Measurements from ENCODE around the gene SHC1.

Gene SHC1

GRCh38 chr1:155000411-155000725 lies 29.8 kb upstream of the SHC1 start:
- no peak for TF ChIP-seq TAF1 (IDR thresholded peaks at IDR 0.05; ENCODE audit: borderline replicate concordance, insufficient read depth, low read length)
- TF ChIP-seq FOXP2 (optimal IDR thresholded peaks at IDR 0.05; ENCODE audit: borderline replicate concordance, extremely low read depth, extremely low read length, insufficient read depth): no peak
- TF ChIP-seq POLR2AphosphoS5 (IDR thresholded peaks at IDR 0.05; ENCODE audit: low read depth, low read length): no peak
- TF ChIP-seq SIN3A (IDR thresholded peaks at IDR 0.05; ENCODE audit: borderline replicate concordance, insufficient read depth, low read length): no peak
- TF ChIP-seq REST (IDR thresholded peaks at IDR 0.05; ENCODE audit: insufficient read depth in 1 of 2, low read depth in 2 of 2, low read length in 2 of 2): no peak

- no peak for TF ChIP-seq REST (IDR thresholded peaks at IDR 0.05; ENCODE audit: insufficient read depth in 1 of 2, low read depth in 2 of 2, low read length in 2 of 2)
- no peak for TF ChIP-seq TAF1 (IDR thresholded peaks at IDR 0.05; ENCODE audit: borderline replicate concordance, insufficient read depth, low read length)
- TF ChIP-seq FOXP2 (optimal IDR thresholded peaks at IDR 0.05; ENCODE audit: borderline replicate concordance, extremely low read depth, extremely low read length, insufficient read depth): no peak
- TF ChIP-seq SIN3A (IDR thresholded peaks at IDR 0.05; ENCODE audit: borderline replicate concordance, insufficient read depth, low read length): no peak
- TF ChIP-seq POLR2AphosphoS5 (IDR thresholded peaks at IDR 0.05; ENCODE audit: low read depth, low read length): no peak
These were observed 29.2 kb upstream of the SHC1 start for GRCh38 chr1:154999571-155000410.

GRCh38 chr1:154998818-154999570 lies 28.4 kb upstream of the SHC1 start:
- no peak for TF ChIP-seq FOXP2 (optimal IDR thresholded peaks at IDR 0.05; ENCODE audit: borderline replicate concordance, extremely low read depth, extremely low read length, insufficient read depth)
- TF ChIP-seq SIN3A (IDR thresholded peaks at IDR 0.05; ENCODE audit: borderline replicate concordance, insufficient read depth, low read length): no peak
- TF ChIP-seq POLR2AphosphoS5 (IDR thresholded peaks at IDR 0.05; ENCODE audit: low read depth, low read length): no peak
- TF ChIP-seq TAF1 (IDR thresholded peaks at IDR 0.05; ENCODE audit: borderline replicate concordance, insufficient read depth, low read length): no peak
- TF ChIP-seq REST (IDR thresholded peaks at IDR 0.05; ENCODE audit: insufficient read depth in 1 of 2, low read depth in 2 of 2, low read length in 2 of 2): no peak

GRCh38 chr1:154998201-154998780 lies 27.7 kb upstream of the SHC1 start:
- TF ChIP-seq POLR2AphosphoS5 (IDR thresholded peaks at IDR 0.05; ENCODE audit: low read depth, low read length): no peak
- no peak for TF ChIP-seq FOXP2 (optimal IDR thresholded peaks at IDR 0.05; ENCODE audit: borderline replicate concordance, extremely low read depth, extremely low read length, insufficient read depth)
- TF ChIP-seq TAF1 (IDR thresholded peaks at IDR 0.05; ENCODE audit: borderline replicate concordance, insufficient read depth, low read length): no peak
- no peak for TF ChIP-seq REST (IDR thresholded peaks at IDR 0.05; ENCODE audit: insufficient read depth in 1 of 2, low read depth in 2 of 2, low read length in 2 of 2)
- TF ChIP-seq SIN3A (IDR thresholded peaks at IDR 0.05; ENCODE audit: borderline replicate concordance, insufficient read depth, low read length): no peak
